BLaER1 treated with 17β-estradiol and CSF1 and Interleukin-3, amounts not matched to agents 10 nM and 100 nM (cell line): Measurements from ENCODE around the gene GLYATL3.

Source experiments
- H3K27ac ChIP-seq, 11 experiments: shearing (Covaris generic); formaldehyde crosslinking; 2 replicates each; pipeline ENCODE4 v1.8.1; 2022
- H3K27me3 ChIP-seq, 11 experiments: shearing (Covaris generic); formaldehyde crosslinking; 2 replicates each; pipeline ENCODE4 v1.8.1; 2022
- H3K36me3 ChIP-seq, 11 experiments: shearing (Covaris generic); formaldehyde crosslinking; 2 replicates each; pipeline ENCODE4 v1.8.1; 2022
- H3K4me1 ChIP-seq, 10 experiments: shearing (Covaris generic); formaldehyde crosslinking; 2 replicates each; pipeline ENCODE4 v1.8.1; 2022
- H3K4me2 ChIP-seq, 11 experiments: shearing (Covaris generic); formaldehyde crosslinking; 2 replicates each; pipeline ENCODE4 v1.8.1; 2022
- H3K4me3 ChIP-seq, 10 experiments: shearing (Covaris generic); formaldehyde crosslinking; 2 replicates each; pipeline ENCODE4 v1.8.1; 2022
- H3K9ac ChIP-seq, 11 experiments: shearing (Covaris generic); formaldehyde crosslinking; 2 replicates each; pipeline ENCODE4 v1.8.1; 2022
- H3K9me3 ChIP-seq, 11 experiments: shearing (Covaris generic); formaldehyde crosslinking; replicated peaks in 1 of 11; 2 replicates each; pipeline ENCODE4 v1.8.1; 2022
- H4K20me1 ChIP-seq, 11 experiments: shearing (Covaris generic); formaldehyde crosslinking; 2 replicates each; pipeline ENCODE4 v1.8.1; 2022
- Cebpa-rat ChIP-seq, 11 experiments: shearing (Covaris generic); IDR thresholded peaks; 2 replicates each; pipeline ENCODE4 v1.8.1; 2022

GLYATL3 gene

DNA sequence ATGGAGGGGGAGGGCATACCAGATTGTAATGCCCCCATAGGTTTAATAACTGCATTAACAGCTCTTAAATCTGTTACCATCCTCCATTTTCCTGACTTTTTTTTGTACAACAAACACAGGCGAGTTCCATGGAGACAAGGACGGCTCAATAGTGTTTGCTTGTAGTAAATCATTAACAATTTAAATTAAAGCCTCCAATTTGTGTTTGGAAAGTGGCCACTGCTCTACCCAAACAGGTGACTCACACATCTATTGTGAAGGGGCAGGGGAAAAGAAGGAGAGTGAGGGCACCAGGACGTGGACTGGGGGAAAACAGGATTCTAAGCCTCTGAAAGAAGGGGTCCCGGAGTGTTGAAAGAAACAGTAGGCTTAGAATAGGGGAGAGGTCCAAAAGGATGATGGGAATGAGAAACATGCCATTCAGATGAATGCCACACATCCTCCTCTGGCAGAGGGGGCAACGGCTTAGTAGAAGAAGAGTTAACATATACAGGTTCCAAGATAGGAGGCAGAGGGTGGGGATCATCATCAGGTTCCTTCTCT is 6.9 kb downstream of the GLYATL3 start:
- Histone ChIP-seq H3K4me2 (no peak overlapping the region), H3K4me1 (no peaks in the 10 kb centered on the region), H3K27me3 (no peaks in the 10 kb centered on the region), H4K20me1 (no peaks in the 10 kb centered on the region), H3K9me3 (no peaks in the 10 kb centered on the region; a peak in 1 of 22 replicates), H3K9ac (no peak overlapping the region), H3K27ac (no peak overlapping the region), H3K4me3 (no peak overlapping the region), H3K36me3 (no peaks in the 10 kb centered on the region)
- no peak for TF ChIP-seq Cebpa-rat (IDR thresholded peaks at IDR 0.05)

DNA sequence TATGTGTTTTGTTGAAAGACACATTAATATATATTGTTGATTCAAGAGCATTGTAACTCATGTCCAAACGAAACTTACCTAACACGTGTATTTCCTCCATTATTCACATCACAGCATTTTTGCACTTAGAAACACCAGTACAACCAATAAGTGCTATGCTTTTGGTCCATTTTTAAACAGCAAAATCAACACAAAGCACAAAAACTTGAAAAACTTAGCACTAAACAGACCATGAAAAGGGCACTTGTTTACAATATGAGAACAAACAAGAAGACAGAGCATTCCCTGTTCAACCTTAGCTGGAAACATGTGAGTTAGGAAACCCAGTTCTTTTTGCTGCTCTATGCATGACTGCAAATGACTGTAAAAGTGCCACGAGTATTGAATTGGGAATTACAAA is 9.6 kb downstream of the GLYATL3 start:
- H3K4me2 ChIP-seq, result no peak overlapping the region
- no peaks in the 10 kb centered on the region for H3K36me3 ChIP-seq
- H4K20me1 ChIP-seq, result no peaks in the 10 kb centered on the region
- H3K27me3 ChIP-seq, result no peaks in the 10 kb centered on the region
- H3K27ac ChIP-seq, result no peak overlapping the region
- TF ChIP-seq Cebpa-rat (IDR thresholded peaks at IDR 0.05), result no peak
- no peaks in the 10 kb centered on the region for H3K4me1 ChIP-seq
- H3K9ac ChIP-seq, result no peak overlapping the region
- no peak overlapping the region for H3K4me3 ChIP-seq
- no peaks in the 10 kb centered on the region; a peak in 1 of 22 replicates for H3K9me3 ChIP-seq

DNA sequence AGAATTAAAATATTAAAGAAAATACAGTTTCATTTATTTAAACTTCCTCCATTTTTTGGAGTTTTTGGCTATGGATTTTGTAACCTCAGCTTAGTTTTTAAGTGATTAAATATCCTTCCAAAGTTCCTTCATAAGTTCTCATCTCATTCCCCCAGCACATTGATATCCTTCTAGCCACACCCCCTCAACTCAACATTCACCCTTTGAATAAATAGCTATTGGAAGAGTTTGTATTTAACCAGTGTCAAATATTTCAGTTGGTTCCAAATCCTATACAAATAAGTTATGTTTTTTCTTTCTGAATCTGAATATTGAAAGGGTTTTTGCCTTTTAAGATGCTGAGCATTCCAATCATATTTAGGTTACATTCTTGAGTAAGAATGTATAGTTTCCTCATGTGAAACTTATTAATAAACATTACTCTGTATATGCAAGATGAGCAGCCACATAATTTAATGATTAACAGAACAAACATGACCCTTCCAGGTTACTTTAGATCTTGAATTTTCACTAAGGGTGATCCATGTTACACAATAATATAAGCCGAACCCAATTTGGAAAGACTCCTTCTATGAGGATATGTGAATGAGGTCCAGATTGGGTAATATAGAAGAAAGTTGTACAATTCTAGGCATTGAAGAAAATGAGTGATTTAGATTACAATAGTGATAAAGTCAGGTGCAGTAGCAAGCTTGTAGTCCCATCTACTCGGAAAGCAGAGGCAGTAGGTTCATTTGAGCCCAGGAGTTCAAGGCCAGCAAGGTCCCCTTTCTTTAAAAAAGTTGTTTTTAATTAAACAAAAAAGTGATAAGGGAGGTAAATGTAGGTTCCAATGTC is 13.6 kb downstream of the GLYATL3 start:
- Histone ChIP-seq H3K36me3 (no peaks in the 10 kb centered on the region), H3K27ac (no peak overlapping the region), H3K4me1 (no peaks in the 10 kb centered on the region), H4K20me1 (no peaks in the 10 kb centered on the region), H3K9ac (no peak overlapping the region), H3K4me2 (no peak overlapping the region), H3K9me3 (no peaks in the 10 kb centered on the region; a peak in 1 of 22 replicates), H3K27me3 (no peaks in the 10 kb centered on the region), H3K4me3 (no peak overlapping the region)
- no peak for TF ChIP-seq Cebpa-rat (IDR thresholded peaks at IDR 0.05)

DNA sequence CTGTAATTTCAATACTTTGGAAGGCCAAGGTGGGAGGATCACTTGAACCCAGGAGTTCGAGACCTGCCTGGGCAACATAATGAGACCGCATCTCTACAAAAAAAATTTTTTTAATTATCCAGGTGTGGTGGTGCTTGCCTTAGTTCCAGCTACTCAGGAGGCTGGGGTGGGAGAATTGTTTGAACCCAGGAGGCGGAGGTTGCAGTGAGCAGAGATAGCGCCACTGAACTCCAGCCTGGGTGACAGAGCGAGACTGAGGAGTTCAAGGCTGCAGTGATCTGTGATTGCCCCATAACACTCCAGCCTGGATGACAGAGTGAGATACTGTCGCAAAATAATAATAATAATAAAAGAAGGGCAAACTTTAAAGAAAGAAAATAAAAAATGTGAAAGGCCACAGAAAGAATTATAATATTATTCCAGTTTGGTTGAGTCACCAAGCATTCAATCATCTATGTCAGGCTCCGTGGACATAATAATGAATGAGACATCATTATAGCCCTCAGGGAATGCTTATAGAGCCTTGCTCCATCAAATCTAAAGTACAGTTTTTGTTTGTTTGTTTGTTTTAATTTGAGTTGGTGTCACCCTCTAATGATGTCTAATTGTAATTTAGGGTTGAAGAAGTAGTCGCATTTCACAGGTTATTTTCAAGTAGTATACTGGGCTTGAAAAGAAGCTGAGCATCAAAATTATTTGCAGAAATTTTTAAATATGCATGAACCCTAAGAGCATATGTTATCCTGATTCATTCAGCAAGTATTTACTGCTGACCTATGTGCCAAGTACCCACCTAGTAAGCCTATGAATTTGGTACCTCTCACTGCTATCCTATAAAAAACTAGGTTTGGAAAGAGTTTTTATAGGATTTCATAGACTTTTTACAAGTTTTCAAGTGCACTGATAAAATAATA is 15.1 kb downstream of the GLYATL3 start:
- Histone ChIP-seq H4K20me1 (no peaks in the 10 kb centered on the region), H3K27me3 (no peaks in the 10 kb centered on the region), H3K9me3 (no peaks in the 10 kb centered on the region), H3K9ac (no peak overlapping the region), H3K4me3 (no peak overlapping the region), H3K4me2 (no peak overlapping the region), H3K27ac (no peak overlapping the region), H3K36me3 (no peaks in the 10 kb centered on the region), H3K4me1 (no peaks in the 10 kb centered on the region)
- TF ChIP-seq Cebpa-rat (IDR thresholded peaks at IDR 0.05), result no peak

DNA sequence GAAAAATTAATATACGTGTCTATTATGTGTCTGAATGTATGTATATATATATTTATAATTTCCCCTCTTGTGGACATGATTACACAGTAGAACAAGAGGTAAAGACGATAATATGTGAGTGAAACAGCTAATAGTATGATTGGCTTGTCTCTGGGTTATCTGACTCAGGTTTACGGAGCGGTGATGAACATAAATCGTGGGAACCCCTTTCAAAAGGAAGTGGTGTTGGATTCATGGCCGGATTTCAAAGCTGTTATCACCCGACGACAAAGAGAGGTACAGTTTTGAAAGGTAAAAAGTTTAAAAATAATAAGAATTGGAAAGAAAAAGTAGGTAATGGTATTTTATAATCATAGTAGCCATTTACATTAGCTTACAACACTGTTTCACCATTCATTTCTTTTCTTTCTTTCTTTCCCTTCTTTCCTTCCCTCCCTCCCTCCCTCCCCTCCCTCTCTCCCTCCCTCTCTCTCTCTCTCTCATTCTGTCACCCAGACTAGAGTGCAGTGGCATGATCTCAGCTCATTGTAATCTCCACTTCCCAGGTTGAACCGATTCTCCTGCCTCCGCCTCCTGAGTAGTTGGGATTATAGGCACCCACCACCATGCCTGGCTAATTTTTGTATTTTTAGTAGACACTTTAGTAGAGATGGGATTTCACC is 15.9 kb downstream of the GLYATL3 start:
- H3K27me3 ChIP-seq, result no peaks in the 10 kb centered on the region
- H3K4me1 ChIP-seq, result no peaks in the 10 kb centered on the region
- H3K9ac ChIP-seq, result no peak overlapping the region
- no peaks in the 10 kb centered on the region for H4K20me1 ChIP-seq
- H3K27ac ChIP-seq, result no peak overlapping the region
- no peaks in the 10 kb centered on the region for H3K9me3 ChIP-seq
- no peak overlapping the region for H3K4me3 ChIP-seq
- no peaks in the 10 kb centered on the region for H3K36me3 ChIP-seq
- H3K4me2 ChIP-seq, result no peak overlapping the region
- no peak for TF ChIP-seq Cebpa-rat (IDR thresholded peaks at IDR 0.05)

DNA sequence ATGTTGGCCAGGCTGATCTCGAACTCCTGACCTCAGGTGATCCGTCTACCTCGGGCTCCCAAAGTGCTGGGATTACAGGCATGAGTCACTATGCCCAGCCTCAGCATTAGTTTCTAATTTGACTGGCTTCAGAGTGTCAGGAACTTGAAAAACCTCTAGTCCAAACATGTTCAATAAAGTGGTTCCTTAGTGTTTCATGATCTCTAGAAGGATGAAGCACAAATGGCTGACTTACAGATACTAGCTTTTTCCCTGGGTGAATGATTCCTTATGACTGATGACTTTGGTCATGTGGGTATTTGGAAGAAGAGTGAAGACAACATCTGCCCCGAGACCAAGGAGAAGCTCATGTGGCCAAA is 16.4 kb downstream of the GLYATL3 start:
- no peak overlapping the region for H3K27ac ChIP-seq
- H3K4me1 ChIP-seq, result no peaks in the 10 kb centered on the region
- no peak overlapping the region for H3K4me2 ChIP-seq
- H3K9ac ChIP-seq, result no peak overlapping the region
- no peak for TF ChIP-seq Cebpa-rat (IDR thresholded peaks at IDR 0.05)
- H4K20me1 ChIP-seq, result no peaks in the 10 kb centered on the region
- H3K4me3 ChIP-seq, result no peak overlapping the region
- no peaks in the 10 kb centered on the region for H3K27me3 ChIP-seq
- no peaks in the 10 kb centered on the region for H3K36me3 ChIP-seq
- H3K9me3 ChIP-seq, result no peaks in the 10 kb centered on the region

DNA sequence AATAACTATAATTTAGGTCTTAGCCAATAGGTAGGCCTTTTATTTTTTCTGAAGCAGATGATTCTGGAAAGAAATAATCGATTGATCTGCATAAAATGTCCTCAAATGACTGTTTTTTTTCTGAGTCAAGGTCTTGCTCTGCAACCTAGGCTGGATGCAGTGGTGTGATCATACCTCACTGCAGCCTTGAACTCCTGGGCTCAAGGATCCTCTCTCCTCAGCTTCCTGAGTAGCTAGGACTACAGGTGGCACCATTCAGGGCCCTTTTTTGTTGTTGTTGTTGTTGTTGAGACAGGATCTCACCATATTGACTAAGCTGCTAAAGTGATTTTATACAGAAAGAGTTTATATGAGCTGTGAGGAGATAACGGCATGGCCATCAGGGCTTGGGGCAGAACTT is 18.2 kb downstream of the GLYATL3 start:
- Histone ChIP-seq H3K4me3 (no peak overlapping the region), H3K9me3 (no peaks in the 10 kb centered on the region), H3K36me3 (no peaks in the 10 kb centered on the region), H4K20me1 (no peaks in the 10 kb centered on the region), H3K4me2 (no peak overlapping the region), H3K27me3 (no peaks in the 10 kb centered on the region), H3K27ac (no peak overlapping the region), H3K9ac (no peak overlapping the region), H3K4me1 (no peaks in the 10 kb centered on the region)
- no peak for TF ChIP-seq Cebpa-rat (IDR thresholded peaks at IDR 0.05)

DNA sequence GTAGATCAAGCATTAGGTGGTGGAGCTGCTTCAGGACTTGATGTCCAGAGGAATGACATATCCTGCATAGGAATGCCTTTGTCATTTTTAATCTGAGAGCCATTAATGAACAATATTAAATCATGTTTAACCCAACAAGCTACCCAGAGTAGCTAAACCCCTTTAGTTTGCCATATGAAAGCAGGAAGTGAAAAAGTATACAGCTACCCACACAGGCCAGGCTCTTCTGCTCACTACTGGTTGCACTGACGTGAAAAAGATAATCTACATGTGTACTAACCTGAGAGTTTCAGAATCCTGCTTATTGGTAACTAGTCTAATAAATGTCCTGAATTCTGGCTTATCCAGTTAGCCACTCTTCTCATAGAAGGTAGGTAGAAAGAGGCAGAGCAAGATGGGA is 19.9 kb downstream of the GLYATL3 start:
- H3K27me3 ChIP-seq, result no peaks in the 10 kb centered on the region
- H3K9ac ChIP-seq, result no peak overlapping the region
- no peaks in the 10 kb centered on the region for H3K4me1 ChIP-seq
- no peak overlapping the region for H3K4me2 ChIP-seq
- H3K9me3 ChIP-seq, result no peaks in the 10 kb centered on the region
- TF ChIP-seq Cebpa-rat (IDR thresholded peaks at IDR 0.05), result no peak
- no peak overlapping the region for H3K4me3 ChIP-seq
- H3K27ac ChIP-seq, result no peak overlapping the region
- H4K20me1 ChIP-seq, result no peaks in the 10 kb centered on the region
- H3K36me3 ChIP-seq, result no peaks in the 10 kb centered on the region
